GM23338 (cell line): ENCODE data around the gene FOXK2.

Experiments
- EZH2 ChIP-seq: fragments of 200-600 bp; sonication (generic); IDR thresholded peaks from one replicate; pipeline ENCODE4 v1.8.0; 2017; ENCODE audit warnings: antibody characterized with exemption, mild to moderate bottlenecking, low read depth; ENCODE audit not compliant: unreplicated experiment
- EZH2phosphoT487 ChIP-seq: fragments of 200-600 bp; sonication (generic); IDR thresholded peaks from one replicate; pipeline ENCODE4 v1.8.1; 2018; ENCODE audit warnings: antibody characterized with exemption; ENCODE audit not compliant: unreplicated experiment
- POLR2AphosphoS5 ChIP-seq: IDR thresholded peaks from 2 replicates; pipeline ENCODE4 v1.6.1; 2016; ENCODE audit warnings: antibody characterized with exemption, low read depth
- TF ChIP-seq, protein P1 (sequence below), 2 experiments: fragments of 200-600 bp in 1 of 2; sonication (generic) in 1 of 2; conservative IDR thresholded peaks; 2 replicates each; pipeline versions ENCODE4 v1.5.1 to v1.6.1; 2016 to 2017; ENCODE audit warnings: antibody characterized with exemption in 2 of 2, low read depth in 2 of 2, mild to moderate bottlenecking in 2 of 2, moderate library complexity in 1 of 2

DNA sequence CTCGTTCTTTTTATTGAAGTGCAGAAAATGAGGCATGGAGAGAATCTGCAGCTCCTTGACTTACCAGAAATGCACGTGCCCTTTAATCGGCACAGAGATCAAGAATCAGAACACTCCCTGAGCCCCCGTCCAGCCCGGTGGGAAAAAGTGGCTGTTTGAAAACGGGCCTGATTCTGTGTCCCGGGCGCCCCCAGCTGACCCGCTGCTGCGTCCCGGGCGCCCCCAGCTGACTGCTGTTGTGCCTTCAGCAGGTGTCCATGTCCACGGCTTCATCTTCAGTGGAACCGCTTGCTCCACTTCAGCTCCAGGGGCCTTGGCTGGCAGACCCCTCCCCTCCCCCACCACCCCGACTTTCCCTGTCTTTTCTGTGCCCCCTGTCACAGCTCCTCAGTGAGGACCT, 47.8 kb downstream of the FOXK2 start:
- TF ChIP-seq, protein P1, sequence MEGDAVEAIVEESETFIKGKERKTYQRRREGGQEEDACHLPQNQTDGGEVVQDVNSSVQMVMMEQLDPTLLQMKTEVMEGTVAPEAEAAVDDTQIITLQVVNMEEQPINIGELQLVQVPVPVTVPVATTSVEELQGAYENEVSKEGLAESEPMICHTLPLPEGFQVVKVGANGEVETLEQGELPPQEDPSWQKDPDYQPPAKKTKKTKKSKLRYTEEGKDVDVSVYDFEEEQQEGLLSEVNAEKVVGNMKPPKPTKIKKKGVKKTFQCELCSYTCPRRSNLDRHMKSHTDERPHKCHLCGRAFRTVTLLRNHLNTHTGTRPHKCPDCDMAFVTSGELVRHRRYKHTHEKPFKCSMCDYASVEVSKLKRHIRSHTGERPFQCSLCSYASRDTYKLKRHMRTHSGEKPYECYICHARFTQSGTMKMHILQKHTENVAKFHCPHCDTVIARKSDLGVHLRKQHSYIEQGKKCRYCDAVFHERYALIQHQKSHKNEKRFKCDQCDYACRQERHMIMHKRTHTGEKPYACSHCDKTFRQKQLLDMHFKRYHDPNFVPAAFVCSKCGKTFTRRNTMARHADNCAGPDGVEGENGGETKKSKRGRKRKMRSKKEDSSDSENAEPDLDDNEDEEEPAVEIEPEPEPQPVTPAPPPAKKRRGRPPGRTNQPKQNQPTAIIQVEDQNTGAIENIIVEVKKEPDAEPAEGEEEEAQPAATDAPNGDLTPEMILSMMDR (conservative IDR thresholded peaks at IDR 0.05; ENCODE audit: low read depth in 2 of 2): no peak; a peak in 1 of 4 replicates
- no peak for TF ChIP-seq POLR2AphosphoS5
- no peak for TF ChIP-seq EZH2
- TF ChIP-seq EZH2phosphoT487: no peak
